K562 treated with DMSO at 1 percent for 24 hours (cell line): ENCODE results near the gene PDYN. TPM values are rescaled to one million over a fixed set of nuclear protein-coding genes. Genes with fewer than 3 reads are reported as not detected.

Experiments
- total RNA-seq: library from RNA; unstranded; fragments of 300-600 nt; gene quantifications from 2 replicates; pipeline ENCODE4 v1.2.3, GENCODE V29; 2022; ENCODE audit warnings: low read depth; ENCODE audit not compliant: insufficient read depth

The PDYN gene
- not detected in 2 replicates for total RNA-seq

GRCh38 chr20:1993986-1994385 is at the start of gene PDYN:
Gene PDYN (minus strand): TSS chr20:1994058. CDS start chr20:1983084, 10,974 bp downstream.

Other genes with a start within 250 kb of the PDYN start
- 0.31 and 0.36 TPM in 2 replicates for gene SIRPA, start 98.7 kb downstream of the PDYN start, total RNA-seq
- 7.9 and 8.4 TPM in 2 replicates for gene STK35, start 107.8 kb upstream of the PDYN start, total RNA-seq